DOHH2 (cell line): Measurements from ENCODE around the gene ZFPM1.

Experiments
- EZH2phosphoT487 ChIP-seq: fragments of 200-600 bp; sonication (generic); IDR thresholded peaks from 2 replicates; pipeline ENCODE4 v1.6.1; 2017; ENCODE audit warnings: borderline replicate concordance, mild to moderate bottlenecking, antibody characterized with exemption, low read length, moderate library complexity, mixed read lengths
- TF ChIP-seq, protein P1 (sequence below): fragments of 200-600 bp; sonication (generic); IDR thresholded peaks from one replicate; pipeline ENCODE4 v1.5.1; 2014; ENCODE audit warnings: antibody characterized with exemption, mild to moderate bottlenecking, low read depth, low read length; ENCODE audit not compliant: poor library complexity, severe bottlenecking

DNA sequence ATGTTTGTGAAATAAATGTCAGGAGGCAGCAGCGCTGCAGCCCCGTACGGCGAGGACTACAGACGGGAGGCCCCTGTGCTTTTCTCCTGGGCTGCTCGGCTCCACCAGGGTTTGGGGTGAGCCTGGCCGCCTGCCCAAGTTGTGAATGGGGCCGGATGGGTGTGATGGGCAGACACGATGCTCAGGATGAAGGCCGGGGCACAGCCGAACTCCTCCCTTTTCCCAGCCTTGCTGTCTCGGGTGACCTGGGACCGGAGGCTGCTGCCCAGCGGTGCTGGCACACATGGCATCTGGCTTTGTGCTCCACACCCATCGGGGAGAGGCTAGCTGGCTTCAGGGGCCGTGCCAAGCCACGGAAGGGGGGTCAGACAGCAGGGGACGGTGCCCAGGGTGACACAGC lies 34.2 kb upstream of the ZFPM1 start:
- TF ChIP-seq, protein P1, sequence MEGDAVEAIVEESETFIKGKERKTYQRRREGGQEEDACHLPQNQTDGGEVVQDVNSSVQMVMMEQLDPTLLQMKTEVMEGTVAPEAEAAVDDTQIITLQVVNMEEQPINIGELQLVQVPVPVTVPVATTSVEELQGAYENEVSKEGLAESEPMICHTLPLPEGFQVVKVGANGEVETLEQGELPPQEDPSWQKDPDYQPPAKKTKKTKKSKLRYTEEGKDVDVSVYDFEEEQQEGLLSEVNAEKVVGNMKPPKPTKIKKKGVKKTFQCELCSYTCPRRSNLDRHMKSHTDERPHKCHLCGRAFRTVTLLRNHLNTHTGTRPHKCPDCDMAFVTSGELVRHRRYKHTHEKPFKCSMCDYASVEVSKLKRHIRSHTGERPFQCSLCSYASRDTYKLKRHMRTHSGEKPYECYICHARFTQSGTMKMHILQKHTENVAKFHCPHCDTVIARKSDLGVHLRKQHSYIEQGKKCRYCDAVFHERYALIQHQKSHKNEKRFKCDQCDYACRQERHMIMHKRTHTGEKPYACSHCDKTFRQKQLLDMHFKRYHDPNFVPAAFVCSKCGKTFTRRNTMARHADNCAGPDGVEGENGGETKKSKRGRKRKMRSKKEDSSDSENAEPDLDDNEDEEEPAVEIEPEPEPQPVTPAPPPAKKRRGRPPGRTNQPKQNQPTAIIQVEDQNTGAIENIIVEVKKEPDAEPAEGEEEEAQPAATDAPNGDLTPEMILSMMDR, result no peak
- no peak for TF ChIP-seq EZH2phosphoT487
